Erythroblast (primary cell): Measurements from ENCODE around the gene SLC22A23.

ENCODE experiments used
- GATA1 ChIP-seq: IDR thresholded peaks from 2 replicates; pipeline ENCODE4 v1.6.1; 2011; ENCODE audit warnings: low read depth, mild to moderate bottlenecking, control low read depth, low read length, moderate library complexity
- POLR2A ChIP-seq: IDR thresholded peaks from 2 replicates; pipeline ENCODE4 v1.6.1; 2011; ENCODE audit warnings: mild to moderate bottlenecking, low read length

- TF ChIP-seq POLR2A (no peak), GATA1 (no peak)
Observed at GRCh38 chr6:3499603-3500002, 42.8 kb upstream of the SLC22A23 start.
